ENCODE results near the gene PDE1C. TPM values are rescaled to one million over a fixed set of nuclear protein-coding genes. Genes with fewer than 3 reads are reported as not detected.

Gene PDE1C
- total RNA-seq, 1 experiment from 2014 or later = not detected

DNA sequence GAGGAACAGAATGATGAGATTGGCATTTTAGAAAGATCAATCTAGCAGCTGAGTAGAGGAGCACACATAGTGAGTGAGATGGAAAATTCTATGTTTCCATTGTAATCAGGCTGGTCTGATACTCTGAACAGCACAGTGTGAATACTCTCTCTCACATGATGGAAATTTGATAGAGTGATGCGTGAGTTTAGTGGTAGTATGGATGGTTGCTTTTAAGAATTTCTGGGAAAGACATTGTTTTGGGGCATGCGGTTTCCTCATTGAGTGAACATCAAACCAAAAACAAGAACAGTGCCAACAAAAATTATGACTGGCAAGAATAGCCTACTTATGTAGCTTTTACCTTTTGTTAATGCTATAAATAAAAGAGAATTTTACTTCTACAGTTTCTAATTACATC is 183.2 kb downstream of the PDE1C start:
- no peak for TF ChIP-seq EZH2 (IDR thresholded peaks at IDR 0.05; ENCODE audit: borderline replicate concordance, low read depth, low read length, poor library complexity, severe bottlenecking)
- TF ChIP-seq CTCF (conservative IDR thresholded peaks at IDR 0.05; ENCODE audit: low read depth, low read length) = no peak
- no peaks in the 10 kb centered on the region for H3K27me3 ChIP-seq (replicated peaks; ENCODE audit: insufficient read depth, low read depth, low read length, poor library complexity)
- intact Hi-C loops (cut with micrococcal nuclease; ENCODE audit: unreplicated experiment) = no loop called here
- H3K9me3 ChIP-seq (ENCODE audit: low read depth, low read length, poor library complexity, severe bottlenecking) = no peaks in the 10 kb centered on the region
- H3K4me3 ChIP-seq (ENCODE audit: low read depth, low read length, poor library complexity, severe bottlenecking) = no peak overlapping the region
- H3K36me3 ChIP-seq (ENCODE audit: insufficient read depth, low read length, poor library complexity, severe bottlenecking) = no peaks in the 10 kb centered on the region
- ChIA-PET POLR2A (ENCODE audit: low non-redundant PET) (no interaction called here), CTCF (no interaction called here)
- BruUV-seq (replicated peaks) = no TSS peak
- no peak overlapping the region for H3K27ac ChIP-seq (ENCODE audit: low read depth, low read length, poor library complexity, severe bottlenecking)
- DNase-seq (ENCODE audit: low spot score) = no peak
- H3K4me1 ChIP-seq (ENCODE audit: insufficient read depth, low read length, poor library complexity, severe bottlenecking) = peaks cover 10% of the 10 kb centered on the region

DNA sequence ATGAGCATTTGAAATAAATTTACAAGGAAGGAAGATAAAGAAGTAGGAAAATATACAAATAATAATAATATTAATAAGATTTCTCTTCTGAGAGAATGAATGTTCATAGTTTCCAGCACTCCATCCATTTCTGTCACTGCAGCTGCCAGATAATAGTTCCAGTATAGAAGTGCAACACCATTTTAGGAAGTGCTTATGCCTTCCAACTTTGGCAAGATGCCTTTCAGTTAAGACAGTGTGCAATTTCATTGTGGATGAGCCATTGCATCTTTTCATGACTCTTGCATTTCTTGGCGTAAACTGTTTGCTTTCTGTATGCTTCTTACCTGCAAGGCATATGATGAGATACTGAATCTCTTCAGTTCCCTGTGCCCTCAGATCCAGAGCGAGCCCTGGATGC is 185.0 kb downstream of the PDE1C start:
- Histone ChIP-seq H3K36me3 (ENCODE audit: insufficient read depth, low read length, poor library complexity, severe bottlenecking) (no peaks in the 10 kb centered on the region), H3K27ac (ENCODE audit: low read depth, low read length, poor library complexity, severe bottlenecking) (no peak overlapping the region), H3K4me3 (ENCODE audit: low read depth, low read length, poor library complexity, severe bottlenecking) (no peak overlapping the region), H3K4me1 (ENCODE audit: insufficient read depth, low read length, poor library complexity, severe bottlenecking) (peaks cover 10% of the 10 kb centered on the region), H3K9me3 (ENCODE audit: low read depth, low read length, poor library complexity, severe bottlenecking) (no peaks in the 10 kb centered on the region), H3K27me3 (replicated peaks; ENCODE audit: insufficient read depth, low read depth, low read length, poor library complexity) (no peaks in the 10 kb centered on the region)
- POLR2A ChIA-PET (ENCODE audit: low non-redundant PET) = no interaction called here
- DNase-seq (ENCODE audit: low spot score) = no peak
- BruUV-seq (replicated peaks) = no TSS peak
- intact Hi-C loops (cut with micrococcal nuclease; ENCODE audit: unreplicated experiment) = no loop called here
- TF ChIP-seq CTCF (conservative IDR thresholded peaks at IDR 0.05; ENCODE audit: low read depth, low read length) (no peak), EZH2 (IDR thresholded peaks at IDR 0.05; ENCODE audit: borderline replicate concordance, low read depth, low read length, poor library complexity, severe bottlenecking) (no peak)
- CTCF ChIA-PET = no interaction called here

DNA sequence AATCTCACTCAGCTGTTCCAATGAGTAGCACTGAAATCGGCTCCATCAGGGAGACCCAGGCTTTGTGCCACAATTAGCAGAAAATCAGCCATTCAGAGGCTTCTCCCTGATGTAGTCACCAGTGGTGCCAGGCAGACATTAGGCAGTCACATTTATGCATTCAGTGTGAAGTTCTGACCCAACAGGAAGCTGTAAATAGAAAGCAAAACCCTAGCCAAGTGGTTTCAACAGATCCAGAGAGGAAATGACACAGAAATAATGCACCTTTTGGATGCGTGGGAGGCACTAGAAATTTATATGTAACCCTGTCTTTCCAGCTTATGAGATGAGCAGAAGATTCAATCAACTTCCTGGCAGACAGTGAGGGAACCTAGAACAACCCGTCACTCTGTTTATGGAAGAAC is 186.4 kb downstream of the PDE1C start:
- BruUV-seq (replicated peaks) = no TSS peak
- peak; percentile 80 for DNase-seq (ENCODE audit: low spot score)
- POLR2A ChIA-PET (ENCODE audit: low non-redundant PET) = no interaction called here
- Histone ChIP-seq H3K36me3 (ENCODE audit: insufficient read depth, low read length, poor library complexity, severe bottlenecking) (no peaks in the 10 kb centered on the region), H3K9me3 (ENCODE audit: low read depth, low read length, poor library complexity, severe bottlenecking) (no peaks in the 10 kb centered on the region), H3K4me3 (ENCODE audit: low read depth, low read length, poor library complexity, severe bottlenecking) (no peak overlapping the region), H3K4me1 (ENCODE audit: insufficient read depth, low read length, poor library complexity, severe bottlenecking) (peaks cover 10% of the 10 kb centered on the region), H3K27me3 (replicated peaks; ENCODE audit: insufficient read depth, low read depth, low read length, poor library complexity) (no peaks in the 10 kb centered on the region), H3K27ac (ENCODE audit: low read depth, low read length, poor library complexity, severe bottlenecking) (peak overlapping the region; percentile 28)
- CTCF ChIA-PET = no interaction called here
- intact Hi-C loops (cut with micrococcal nuclease; ENCODE audit: unreplicated experiment) = no loop called here
- no peak for TF ChIP-seq CTCF (conservative IDR thresholded peaks at IDR 0.05; ENCODE audit: low read depth, low read length)
- no peak for TF ChIP-seq EZH2 (IDR thresholded peaks at IDR 0.05; ENCODE audit: borderline replicate concordance, low read depth, low read length, poor library complexity, severe bottlenecking)

All from A673 (cell line).